ENCODE measurements around the gene ALCAM.

GRCh38 chr3:105436687-105437086 lies 70.0 kb downstream of the ALCAM start:
- no peak for TF ChIP-seq CTCF (IDR thresholded peaks at IDR 0.05)
- TF ChIP-seq POLR2A (IDR thresholded peaks at IDR 0.05), result no peak
